H9 (cell line): Measurements from ENCODE around the gene GDNF. TPM values are rescaled to one million over a fixed set of nuclear protein-coding genes. Genes with fewer than 3 reads are reported as not detected.

ENCODE experiments used
- DNase-seq: peaks from one replicate; pipeline ENCODE4 v3.0.0-alpha.2; 2017
- H2AFZ ChIP-seq: one replicate; pipeline ENCODE4 v1.6.1; 2013; ENCODE audit warnings: mild to moderate bottlenecking, low read length, control low read depth, moderate library complexity
- H2AK5ac ChIP-seq: 2 replicates; pipeline ENCODE4 v1.6.1; 2013; ENCODE audit warnings: low read length, control low read depth, mixed read lengths; ENCODE audit not compliant: insufficient read length
- H2BK120ac ChIP-seq: one replicate; pipeline ENCODE4 v1.6.1; 2013; ENCODE audit warnings: low read depth, mild to moderate bottlenecking, low read length, control low read depth, inconsistent platforms; ENCODE audit not compliant: poor library complexity, severe bottlenecking
- H2BK12ac ChIP-seq: 2 replicates; pipeline ENCODE4 v1.6.1; 2013; ENCODE audit warnings: low read length, control low read depth, mixed read lengths, low read depth; ENCODE audit not compliant: insufficient read length
- H2BK15ac ChIP-seq: 2 replicates; pipeline ENCODE4 v1.6.1; 2013; ENCODE audit warnings: low read depth, low read length, control low read depth
- H2BK20ac ChIP-seq: one replicate; pipeline ENCODE4 v1.6.1; 2013; ENCODE audit warnings: low read depth, mild to moderate bottlenecking, low read length, control low read depth, inconsistent platforms; ENCODE audit not compliant: poor library complexity, severe bottlenecking
- H2BK5ac ChIP-seq: 2 replicates; pipeline ENCODE4 v1.6.1; 2013; ENCODE audit warnings: low read length, control low read depth, mixed read lengths; ENCODE audit not compliant: insufficient read length
- H3K14ac ChIP-seq: 2 replicates; pipeline ENCODE4 v1.6.1; 2013; ENCODE audit warnings: low read length, control low read depth; ENCODE audit not compliant: insufficient read depth
- H3K18ac ChIP-seq: 2 replicates; pipeline ENCODE4 v1.6.1; 2013; ENCODE audit warnings: low read depth, mild to moderate bottlenecking, mixed read lengths, low read length, control low read depth; ENCODE audit not compliant: insufficient read length
- H3K23ac ChIP-seq: 2 replicates; pipeline ENCODE4 v1.6.1; 2013; ENCODE audit warnings: low read length, control low read depth, mixed read lengths, low read depth; ENCODE audit not compliant: insufficient read length
- H3K23me2 ChIP-seq: 2 replicates; pipeline ENCODE4 v1.6.1; 2013; ENCODE audit warnings: low read depth, mild to moderate bottlenecking, mixed read lengths, low read length, control low read depth; ENCODE audit not compliant: insufficient read length, poor library complexity, severe bottlenecking
- H3K27ac ChIP-seq: 2 replicates; pipeline ENCODE4 v1.5.1; 2013; ENCODE audit warnings: low read length, control low read depth, mixed read lengths, low read depth; ENCODE audit not compliant: insufficient read length
- H3K27me3 ChIP-seq: 2 replicates; pipeline ENCODE4 v1.6.1; 2013; ENCODE audit warnings: low read length, control low read depth, inconsistent platforms; ENCODE audit not compliant: insufficient read depth
- H3K4ac ChIP-seq: 2 replicates; pipeline ENCODE4 v1.6.1; 2013; ENCODE audit warnings: low read depth, mild to moderate bottlenecking, control low read depth, inconsistent platforms, low read length, moderate library complexity
- H3K4me1 ChIP-seq: 2 replicates; pipeline ENCODE4 v1.6.1; 2013; ENCODE audit warnings: low read length, control low read depth, inconsistent platforms; ENCODE audit not compliant: insufficient read depth
- H3K4me2 ChIP-seq: 2 replicates; pipeline ENCODE4 v1.6.1; 2013; ENCODE audit warnings: low read length, control low read depth, mixed read lengths; ENCODE audit not compliant: insufficient read length, insufficient read depth
- H3K56ac ChIP-seq: 2 replicates; pipeline ENCODE4 v1.6.1; 2013; ENCODE audit warnings: low read depth, mild to moderate bottlenecking, mixed read lengths, low read length, control low read depth; ENCODE audit not compliant: insufficient read length
- H3K79me1 ChIP-seq: 2 replicates; pipeline ENCODE4 v1.6.1; 2013; ENCODE audit warnings: low read depth, mild to moderate bottlenecking, moderate library complexity, low read length, control low read depth, inconsistent platforms; ENCODE audit not compliant: insufficient read depth, poor library complexity, severe bottlenecking
- H3K79me2 ChIP-seq: 2 replicates; pipeline ENCODE4 v1.6.1; 2013; ENCODE audit warnings: low read length, control low read depth, inconsistent platforms; ENCODE audit not compliant: insufficient read depth
- H3K9ac ChIP-seq: 2 replicates; pipeline ENCODE4 v1.6.1; 2013; ENCODE audit warnings: low read length, control low read depth, mixed read lengths; ENCODE audit not compliant: insufficient read length; ENCODE audit errors: extremely low read depth
- H3K9me3 ChIP-seq: one replicate; pipeline ENCODE4 v1.6.1; 2013; ENCODE audit warnings: low read depth, low read length, inconsistent platforms; ENCODE audit not compliant: control insufficient read depth
- H3T11ph ChIP-seq: one replicate; pipeline ENCODE4 v1.6.1; 2013; ENCODE audit warnings: mild to moderate bottlenecking, low read length, control low read depth, inconsistent platforms
- H4K20me1 ChIP-seq: one replicate; pipeline ENCODE4 v1.6.1; 2013; ENCODE audit not compliant: control insufficient read depth, insufficient read length, insufficient read depth
- H4K5ac ChIP-seq: 2 replicates; pipeline ENCODE4 v1.6.1; 2013; ENCODE audit warnings: low read depth, mild to moderate bottlenecking, mixed read lengths, low read length, control low read depth; ENCODE audit not compliant: insufficient read length
- H4K8ac ChIP-seq: replicated peaks from 2 replicates; pipeline ENCODE4 v1.6.1; 2013; ENCODE audit warnings: low read length, control low read depth, mixed read lengths, low read depth; ENCODE audit not compliant: insufficient read length
- H4K91ac ChIP-seq: 2 replicates; pipeline ENCODE4 v1.6.1; 2013; ENCODE audit warnings: low read depth, mild to moderate bottlenecking, moderate library complexity, mixed read lengths, low read length, control low read depth; ENCODE audit not compliant: insufficient read length
- H3K27ac Mint-ChIP-seq, 3 experiments: 2 replicates in 2 of 3; 3 replicates in 1 of 3; pipeline ENCODE4 v1.8.0; 2020 to 2021; ENCODE audit warnings: mixed read lengths in 3 of 3, mild to moderate bottlenecking in 1 of 3, moderate library complexity in 1 of 3
- H3K27me3 Mint-ChIP-seq: 2 replicates; pipeline ENCODE4 v1.8.0; 2021; ENCODE audit warnings: low read depth, mild to moderate bottlenecking, moderate library complexity, mixed read lengths
- H3K36me3 Mint-ChIP-seq, 3 experiments: 2 replicates in 2 of 3; 3 replicates in 1 of 3; pipeline ENCODE4 v1.8.0; 2020 to 2021; ENCODE audit warnings: low read depth in 3 of 3, mixed read lengths in 3 of 3; ENCODE audit not compliant: insufficient read depth in 1 of 3
- H3K4me1 Mint-ChIP-seq, 2 experiments: 2 replicates each; pipeline ENCODE4 v1.8.0; 2020; ENCODE audit warnings: mixed read lengths in 2 of 2
- H3K4me3 Mint-ChIP-seq, 2 experiments: 2 replicates in 1 of 2; 3 replicates in 1 of 2; pipeline ENCODE4 v1.8.0; 2020 to 2021; ENCODE audit warnings: mild to moderate bottlenecking in 2 of 2, mixed read lengths in 2 of 2, moderate library complexity in 1 of 2
- H3K9me3 Mint-ChIP-seq, 2 experiments: 2 replicates in 1 of 2; 3 replicates in 1 of 2; pipeline ENCODE4 v1.8.0; 2020; ENCODE audit warnings: mild to moderate bottlenecking in 2 of 2, mixed read lengths in 2 of 2, moderate library complexity in 1 of 2
- WGBS: extraction: QIAGEN DNeasy Blood & Tissue Kit; methylation state at CpG from one replicate; pipeline ENCODE4 v1.1.7; 2013; ENCODE audit warnings: missing lambda C conversion rate, low lambda C conversion rate, mixed read lengths; ENCODE audit not compliant: insufficient read length; ENCODE audit errors: extremely low coverage; 5-methylcytosine and 5-hydroxymethylcytosine counted together
- total RNA-seq: library from RNA; stranded (reverse); gene quantifications from 2 replicates; pipeline ENCODE4 v1.2.1, GENCODE V29; 2021
- TF ChIP-seq, protein P1 (sequence below): fragments of 200-600 bp; sonication (generic); conservative IDR thresholded peaks from 3 replicates; pipeline ENCODE4 v1.8.0; 2021; ENCODE audit warnings: antibody characterized with exemption, mild to moderate bottlenecking

The GDNF gene
- total RNA-seq, 1 experiment from 2014 or later = not detected

DNA sequence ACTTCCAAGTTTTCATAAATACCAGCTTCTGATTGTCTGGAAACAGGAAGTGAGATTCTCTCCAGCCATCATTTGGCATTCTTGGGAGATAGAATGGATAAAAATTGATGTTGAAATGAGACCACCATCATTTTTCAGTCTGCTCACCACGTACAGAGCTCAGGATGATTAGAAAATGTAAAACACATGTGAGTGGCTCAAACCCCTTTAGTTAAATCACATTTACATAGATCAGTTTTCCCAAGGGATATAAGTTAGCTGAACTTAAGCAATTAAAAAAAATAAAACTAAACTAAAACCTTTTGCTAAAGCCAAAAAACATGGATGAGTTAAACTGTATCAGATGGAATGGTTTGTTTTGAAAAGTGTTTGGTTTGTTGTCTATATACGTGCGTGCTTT lies 37.1 kb upstream of the GDNF start:
- Histone ChIP-seq H2BK20ac (no peak overlapping the region), H3K23ac (no peak overlapping the region), H3K4me2 (no peak overlapping the region), H2BK120ac (no peak overlapping the region), H2BK15ac (no peak overlapping the region), H4K20me1 (no peaks in the 10 kb centered on the region), H3K27ac (no peak overlapping the region), H3K79me1 (no peaks in the 10 kb centered on the region), H3K56ac (no peak overlapping the region), H3K4ac (no peak overlapping the region), H4K8ac (no peak overlapping the region), H3T11ph (no peak overlapping the region), H3K18ac (no peak overlapping the region), H3K27me3 (no peaks in the 10 kb centered on the region; the same call in 1 of the 2 replicates), H3K9ac (no peak overlapping the region), H4K5ac (no peak overlapping the region), H4K91ac (no peak overlapping the region), H2BK12ac (no peak overlapping the region), H3K23me2 (no peaks in the 10 kb centered on the region), H3K14ac (no peak overlapping the region), H2BK5ac (no peak overlapping the region), H3K9me3 (no peaks in the 10 kb centered on the region), H3K79me2 (no peaks in the 10 kb centered on the region), H2AFZ (no peak overlapping the region), H3K4me1 (no peaks in the 10 kb centered on the region), H2AK5ac (no peak overlapping the region)
- Mint-ChIP-seq H3K27me3 (peaks cover 5% of the 10 kb centered on the region; the same call in 1 of the 2 replicates), H3K4me1 (peaks cover 6 to 10% of the 10 kb centered on the region in 2 experiments), H3K4me3 (no peak overlapping the region), H3K9me3 (peaks cover 3 to 6% of the 10 kb centered on the region in 2 experiments; a peak in 2 of 5 replicates), H3K36me3 (no peaks in the 10 kb centered on the region), H3K27ac (no peak overlapping the region)
- DNase-seq = no peak
- WGBS = no CpG with 5 or more reads among the region's 3 CpGs
- TF ChIP-seq, protein P1, sequence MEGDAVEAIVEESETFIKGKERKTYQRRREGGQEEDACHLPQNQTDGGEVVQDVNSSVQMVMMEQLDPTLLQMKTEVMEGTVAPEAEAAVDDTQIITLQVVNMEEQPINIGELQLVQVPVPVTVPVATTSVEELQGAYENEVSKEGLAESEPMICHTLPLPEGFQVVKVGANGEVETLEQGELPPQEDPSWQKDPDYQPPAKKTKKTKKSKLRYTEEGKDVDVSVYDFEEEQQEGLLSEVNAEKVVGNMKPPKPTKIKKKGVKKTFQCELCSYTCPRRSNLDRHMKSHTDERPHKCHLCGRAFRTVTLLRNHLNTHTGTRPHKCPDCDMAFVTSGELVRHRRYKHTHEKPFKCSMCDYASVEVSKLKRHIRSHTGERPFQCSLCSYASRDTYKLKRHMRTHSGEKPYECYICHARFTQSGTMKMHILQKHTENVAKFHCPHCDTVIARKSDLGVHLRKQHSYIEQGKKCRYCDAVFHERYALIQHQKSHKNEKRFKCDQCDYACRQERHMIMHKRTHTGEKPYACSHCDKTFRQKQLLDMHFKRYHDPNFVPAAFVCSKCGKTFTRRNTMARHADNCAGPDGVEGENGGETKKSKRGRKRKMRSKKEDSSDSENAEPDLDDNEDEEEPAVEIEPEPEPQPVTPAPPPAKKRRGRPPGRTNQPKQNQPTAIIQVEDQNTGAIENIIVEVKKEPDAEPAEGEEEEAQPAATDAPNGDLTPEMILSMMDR = no peak
